Renal cortical epithelial cell (primary cell): ENCODE data around the gene FLNB. TPM values are rescaled to one million over a fixed set of nuclear protein-coding genes. Genes with fewer than 3 reads are reported as not detected.
"Not testable (repeated sequence)": the region's sequence is repeated elsewhere in the genome, so short reads cannot be mapped to it uniquely, and the experiment has no call there.

Experiments
- DNase-seq: peaks from one replicate; pipeline ENCODE4 v3.0.0-alpha.2; 2011; ENCODE audit warnings: low read depth
- total RNA-seq: library from RNA; depleted of rRNA; stranded (reverse); fragments of >200 nt; gene quantifications from 2 replicates; pipeline ENCODE4 v1.2.3, GENCODE V29; 2014

FLNB gene
- total RNA-seq, 1 donor from 2014 or later: 342 TPM

- peak; percentile 93 for DNase-seq
These were observed 44.4 kb downstream of the FLNB start for GRCh38 chr3:58052373-58053273.

DNA sequence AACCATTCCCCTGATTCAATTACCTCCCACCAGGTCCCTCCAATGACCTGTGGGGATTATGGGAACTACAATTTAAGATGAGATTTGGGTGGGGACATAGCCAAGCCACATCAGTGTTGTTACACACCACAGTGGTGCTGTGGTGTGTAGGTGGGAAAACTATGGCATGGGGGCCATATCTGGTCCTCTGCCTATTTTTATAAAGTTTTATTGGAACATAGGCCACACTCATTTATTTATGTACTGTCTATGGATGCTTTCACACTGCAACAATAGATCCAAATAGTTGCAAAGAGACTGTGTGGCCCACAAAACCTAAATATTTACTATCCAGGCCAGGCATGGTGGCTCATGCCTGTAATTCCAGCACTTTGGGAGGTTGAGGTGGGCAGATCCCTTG, 46.4 kb downstream of the FLNB start:
- DNase-seq: no peak

DNA sequence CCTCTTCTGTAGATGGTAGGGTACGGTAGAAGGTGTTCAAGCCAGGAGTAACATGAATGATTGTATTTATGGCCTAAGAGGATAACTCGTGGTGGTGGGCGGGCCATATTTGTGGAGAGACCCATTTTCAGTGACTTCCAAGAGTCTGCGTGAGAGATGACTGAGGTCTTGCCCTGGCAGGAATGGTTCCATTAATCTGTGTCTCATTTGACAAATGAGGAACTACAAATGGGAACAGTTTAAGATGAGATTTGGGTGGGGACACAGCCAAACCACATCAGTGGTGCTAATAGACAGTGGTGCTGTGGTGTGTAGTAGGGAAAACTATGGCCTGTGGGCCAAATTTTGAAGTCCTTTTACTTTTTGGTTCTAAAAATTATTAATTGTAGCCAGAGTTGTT, 47.1 kb downstream of the FLNB start:
- no peak for DNase-seq

GRCh38 chr3:58055891-58056290, 47.7 kb downstream of the FLNB start:
- not testable (repeated sequence) for DNase-seq

DNA sequence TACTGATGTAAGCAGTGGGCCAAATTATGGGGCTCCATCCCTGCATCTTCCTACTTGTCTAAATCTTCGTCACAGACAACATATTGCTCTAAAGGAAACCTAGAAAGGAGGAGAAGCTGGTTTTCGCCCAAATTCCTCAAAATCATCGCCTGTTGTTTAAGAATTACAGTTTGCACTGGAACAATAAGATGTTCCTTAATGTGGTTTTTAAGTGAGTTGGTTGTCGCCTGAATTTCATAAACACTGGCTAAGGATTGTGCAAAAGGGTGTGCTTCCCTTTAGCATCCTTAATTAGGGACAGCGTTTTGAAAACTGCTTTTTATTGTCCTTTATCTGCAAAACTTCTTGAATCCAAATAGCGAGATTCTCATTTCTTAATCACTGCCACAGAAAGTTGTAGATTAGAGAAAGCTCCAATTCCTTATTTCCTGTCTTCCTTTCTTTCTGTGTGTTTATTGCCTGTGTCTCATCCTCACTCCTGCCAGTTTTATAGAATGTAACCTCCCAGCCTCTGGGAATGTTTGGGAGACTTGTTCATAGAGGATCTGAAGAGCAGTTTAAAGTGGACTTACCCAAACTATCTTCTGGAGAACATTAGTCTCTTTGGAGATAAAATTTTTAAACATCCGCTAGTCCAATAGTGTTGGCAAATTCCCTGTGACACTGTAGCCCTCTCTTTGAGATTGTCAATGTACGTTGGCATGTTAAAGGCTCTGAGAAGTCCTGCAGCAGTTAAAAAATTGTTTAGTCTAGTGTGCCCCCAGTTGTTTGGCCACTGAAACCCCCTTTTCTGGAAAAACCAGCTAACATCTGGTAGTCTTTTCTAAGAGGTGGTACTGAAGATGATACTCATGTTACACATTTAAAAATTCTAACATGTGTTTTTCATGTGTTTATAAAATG, 50.4 kb downstream of the FLNB start:
- no peak for DNase-seq

DNA sequence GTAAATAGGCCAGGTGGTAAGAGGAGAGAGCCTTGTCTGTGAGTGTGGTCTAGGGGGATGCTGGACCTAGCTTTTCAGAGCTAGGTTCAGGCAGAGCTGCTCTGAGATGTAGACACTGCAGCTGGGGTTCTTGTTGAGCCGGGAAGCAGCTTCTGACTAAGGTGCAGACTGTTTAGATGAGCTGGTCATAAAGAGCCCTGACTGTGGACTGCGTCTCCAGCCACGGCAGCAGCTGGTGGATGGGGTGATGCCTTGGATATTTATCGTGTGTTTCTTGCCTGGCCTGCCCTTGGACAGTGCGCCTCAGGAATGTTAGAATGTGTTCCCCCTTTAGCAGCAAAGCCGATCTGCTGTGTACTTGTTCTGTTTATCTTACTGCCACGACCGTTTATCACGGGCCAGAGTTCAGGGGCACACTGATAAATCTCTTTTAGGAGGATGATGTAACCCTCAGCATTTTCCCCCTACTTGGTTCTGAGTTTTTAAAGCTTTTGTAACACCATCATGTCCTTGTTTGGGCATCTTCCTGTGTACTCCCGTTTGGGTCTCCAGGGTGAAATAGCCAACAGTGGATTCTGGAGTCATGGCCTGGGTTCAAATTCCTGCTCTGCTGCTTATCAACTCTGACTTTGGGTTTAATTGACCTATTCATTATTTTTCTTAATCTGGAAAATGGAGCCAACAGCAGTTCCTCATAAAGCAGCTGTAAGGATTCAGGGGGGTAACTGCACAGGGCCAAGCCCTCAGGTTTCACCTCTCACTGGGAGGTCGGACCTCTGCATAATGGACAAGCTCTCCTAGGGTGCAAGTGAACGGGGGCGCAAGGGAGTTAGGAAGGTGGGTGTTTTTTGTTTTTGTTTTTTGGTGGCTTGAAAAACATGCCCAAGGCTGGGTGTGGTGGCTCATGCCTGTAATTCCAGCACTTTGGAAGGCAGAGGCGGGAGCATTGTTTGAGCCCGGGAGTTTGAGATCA, 51.4 kb downstream of the FLNB start:
- peak; percentile 47 for DNase-seq

GRCh38 chr3:58062472-58062871, 54.2 kb downstream of the FLNB start:
- no peak for DNase-seq

GRCh38 chr3:58063022-58063815, 55.0 kb downstream of the FLNB start:
- DNase-seq: no peak

GRCh38 chr3:58064923-58065638, 56.9 kb downstream of the FLNB start:
- no peak for DNase-seq

GRCh38 chr3:58065700-58066167, 57.5 kb downstream of the FLNB start:
- DNase-seq: no peak

- DNase-seq: peak; percentile 44
These were observed 58.6 kb downstream of the FLNB start for GRCh38 chr3:58066842-58067241.

DNA sequence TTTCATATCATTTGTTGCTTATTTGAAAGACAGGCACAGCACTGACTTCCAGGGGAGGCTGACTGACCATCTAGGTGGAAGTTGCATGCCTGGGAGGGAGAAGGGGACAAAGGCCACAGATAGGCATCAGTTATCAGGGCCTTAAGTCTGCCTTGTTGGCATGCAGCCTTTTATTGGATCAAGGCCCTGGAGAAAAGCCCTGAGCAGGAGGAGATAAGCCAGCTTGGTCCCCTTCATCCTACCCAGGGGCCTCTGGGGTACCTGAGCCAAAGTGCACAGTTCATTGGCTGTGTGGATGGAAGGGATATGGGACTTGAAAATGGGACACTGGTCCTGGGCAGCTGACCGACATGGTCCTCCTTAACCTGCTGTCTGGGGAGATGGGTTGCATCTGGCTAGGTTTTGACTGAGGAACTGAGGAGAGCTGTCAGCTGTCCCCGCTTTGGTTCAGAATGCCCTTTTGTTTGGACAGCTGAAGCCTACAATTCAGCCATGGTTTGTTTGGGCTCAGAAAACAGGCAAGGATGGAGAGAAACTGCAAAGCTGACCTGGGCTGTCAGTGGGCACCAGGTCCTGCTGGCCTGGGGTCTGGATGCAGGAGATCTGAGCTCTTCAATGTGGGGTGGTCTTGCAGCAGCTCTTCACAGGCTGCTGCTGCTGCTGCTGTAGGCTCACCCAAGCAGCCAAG, 60.0 kb downstream of the FLNB start:
- DNase-seq: no peak

- peak; percentile 97 for DNase-seq
These were observed 63.3 kb downstream of the FLNB start for GRCh38 chr3:58071480-58071971.

GRCh38 chr3:58072052-58072762, 64.0 kb downstream of the FLNB start:
- DNase-seq: peak; percentile 81

- DNase-seq: no peak
These were observed 64.5 kb downstream of the FLNB start for GRCh38 chr3:58072763-58073130.

GRCh38 chr3:58073301-58074108, 65.3 kb downstream of the FLNB start:
- no peak for DNase-seq

GRCh38 chr3:58074116-58074715, 66.0 kb downstream of the FLNB start:
- no peak for DNase-seq
